GM10266 (cell line): ENCODE results near the gene TSR3.

Source experiments
- DNase-seq: peaks from one replicate; pipeline ENCODE4 v3.0.0; 2012; ENCODE audit errors: extremely low spot score
- TF ChIP-seq, protein P1 (sequence below): IDR thresholded peaks from 2 replicates; pipeline ENCODE4 v1.5.1; 2012; ENCODE audit warnings: mild to moderate bottlenecking, low read depth; ENCODE audit not compliant: control insufficient read depth, insufficient read depth; ENCODE audit errors: missing control alignments

TSR3 gene

DNA sequence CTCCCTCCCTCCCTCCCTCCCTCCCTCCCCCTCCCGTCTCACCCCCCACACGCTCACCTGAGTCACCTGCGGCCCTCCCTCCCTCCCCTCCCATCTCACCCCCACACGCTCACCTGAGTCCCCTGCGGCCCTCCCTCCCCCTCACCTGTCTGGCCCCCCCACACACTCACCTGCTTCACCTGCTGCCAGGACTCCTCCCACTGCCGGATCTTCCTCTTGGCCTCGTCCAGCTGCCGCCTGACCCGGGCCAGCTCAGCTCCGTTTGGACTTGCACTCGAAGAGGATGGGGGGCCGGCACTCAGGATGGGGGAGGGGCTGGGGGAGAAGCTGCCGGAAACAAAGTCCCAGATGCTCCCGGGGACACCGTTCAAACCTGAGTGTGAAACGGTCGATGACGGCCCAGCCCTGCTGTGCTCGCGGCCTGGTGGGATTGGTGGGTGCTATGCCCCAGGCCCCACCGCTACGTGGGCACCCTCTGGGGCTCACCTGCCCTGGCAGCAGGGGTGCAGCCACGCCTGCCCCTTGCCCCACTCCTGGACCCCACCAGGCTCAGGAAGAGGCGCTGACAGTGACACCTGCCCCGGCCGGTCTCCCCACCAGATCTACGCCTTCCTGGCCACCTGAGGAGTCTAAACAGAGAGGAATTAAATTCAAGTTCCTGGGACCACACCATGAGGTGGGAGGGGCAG lies 16.0 kb upstream of the TSR3 start:
- TF ChIP-seq, protein P1, sequence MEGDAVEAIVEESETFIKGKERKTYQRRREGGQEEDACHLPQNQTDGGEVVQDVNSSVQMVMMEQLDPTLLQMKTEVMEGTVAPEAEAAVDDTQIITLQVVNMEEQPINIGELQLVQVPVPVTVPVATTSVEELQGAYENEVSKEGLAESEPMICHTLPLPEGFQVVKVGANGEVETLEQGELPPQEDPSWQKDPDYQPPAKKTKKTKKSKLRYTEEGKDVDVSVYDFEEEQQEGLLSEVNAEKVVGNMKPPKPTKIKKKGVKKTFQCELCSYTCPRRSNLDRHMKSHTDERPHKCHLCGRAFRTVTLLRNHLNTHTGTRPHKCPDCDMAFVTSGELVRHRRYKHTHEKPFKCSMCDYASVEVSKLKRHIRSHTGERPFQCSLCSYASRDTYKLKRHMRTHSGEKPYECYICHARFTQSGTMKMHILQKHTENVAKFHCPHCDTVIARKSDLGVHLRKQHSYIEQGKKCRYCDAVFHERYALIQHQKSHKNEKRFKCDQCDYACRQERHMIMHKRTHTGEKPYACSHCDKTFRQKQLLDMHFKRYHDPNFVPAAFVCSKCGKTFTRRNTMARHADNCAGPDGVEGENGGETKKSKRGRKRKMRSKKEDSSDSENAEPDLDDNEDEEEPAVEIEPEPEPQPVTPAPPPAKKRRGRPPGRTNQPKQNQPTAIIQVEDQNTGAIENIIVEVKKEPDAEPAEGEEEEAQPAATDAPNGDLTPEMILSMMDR: no peak
- DNase-seq: no peak

DNA sequence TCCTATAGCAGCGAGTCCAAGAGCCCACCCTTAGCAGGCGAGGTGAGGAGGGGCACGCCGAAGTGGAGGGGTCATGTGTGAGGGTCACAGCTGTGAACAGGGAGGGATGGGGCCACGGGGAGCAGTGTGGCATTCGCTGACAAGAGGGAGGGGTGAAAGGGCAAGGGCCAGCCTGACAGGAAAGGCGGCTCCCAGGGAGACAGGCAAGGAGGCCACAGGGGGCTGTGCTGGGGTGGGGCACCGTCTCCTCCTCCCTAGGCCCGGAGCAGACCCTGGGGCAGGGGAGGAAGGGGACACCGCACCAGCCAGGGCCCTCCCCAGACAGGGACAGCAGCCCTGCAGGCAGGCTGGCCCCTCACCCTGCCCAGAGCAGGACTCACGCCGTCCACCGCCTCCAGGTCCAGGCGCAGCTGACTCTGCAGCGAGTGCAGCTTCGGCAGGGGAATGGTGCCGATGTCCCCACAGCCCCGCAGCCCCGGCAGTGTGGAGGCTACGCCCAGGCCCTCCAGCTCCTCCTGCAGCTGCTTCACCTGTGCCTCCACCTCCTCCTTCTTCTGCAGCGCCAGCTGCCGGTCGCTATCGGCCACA lies 15.1 kb upstream of the TSR3 start:
- DNase-seq: no peak
- TF ChIP-seq, protein P1: no peak

DNA sequence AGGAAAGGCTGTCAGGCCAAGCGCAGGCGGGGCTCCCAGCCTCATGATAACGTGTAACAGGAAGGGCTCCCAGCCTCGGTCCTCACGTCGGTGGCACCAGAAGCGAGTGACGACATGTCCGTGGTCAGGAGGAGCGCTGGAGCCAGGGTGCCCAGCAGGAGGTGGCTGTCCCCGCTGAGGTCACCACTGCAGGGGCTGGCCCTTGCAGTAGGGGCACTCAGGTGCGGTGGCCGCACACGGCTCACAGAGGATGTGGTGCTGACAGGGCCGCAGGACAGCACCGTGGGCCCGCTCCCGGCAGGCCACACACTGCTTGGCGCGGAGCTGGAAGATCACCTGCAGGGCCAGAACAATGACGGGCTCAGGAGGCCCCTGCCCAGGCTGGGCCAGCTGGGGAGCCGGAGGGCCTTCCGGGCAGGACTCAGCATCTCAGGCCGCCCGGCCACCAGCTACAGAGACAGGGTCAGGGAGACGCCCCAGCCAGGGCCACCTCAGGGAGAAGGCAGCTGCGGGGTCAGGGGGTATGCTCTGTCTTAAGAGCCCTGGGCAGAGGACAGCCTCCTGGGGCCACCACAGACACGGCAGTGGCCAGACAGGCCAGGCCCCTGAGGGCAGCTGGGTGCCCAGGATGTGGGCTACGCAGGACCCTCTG lies 14.5 kb upstream of the TSR3 start:
- no peak for DNase-seq

DNA sequence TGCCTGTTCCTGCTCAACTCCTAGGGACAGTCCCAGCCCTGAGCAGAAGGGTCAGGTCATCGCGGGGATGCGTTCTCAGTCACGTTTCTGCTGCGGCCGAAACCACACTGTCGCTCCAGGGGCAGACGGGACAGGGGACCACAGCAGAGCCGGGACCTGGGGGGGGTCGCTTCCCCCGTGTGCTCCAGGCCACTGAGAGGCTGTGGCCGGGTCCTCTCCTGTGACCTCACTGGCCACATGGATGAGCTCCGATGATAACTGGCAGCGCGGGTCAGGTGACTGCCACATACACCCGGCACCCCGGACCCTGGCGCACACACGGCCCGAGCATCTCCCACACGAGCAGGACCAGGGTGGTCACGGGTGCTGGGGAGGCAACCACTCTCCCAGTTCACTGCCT lies 12.8 kb upstream of the TSR3 start:
- TF ChIP-seq, protein P1: no peak
- DNase-seq: no peak

More for the DNA sequence above, 14.5 kb upstream of the TSR3 start:
- TF ChIP-seq, protein P1: no peak

DNA sequence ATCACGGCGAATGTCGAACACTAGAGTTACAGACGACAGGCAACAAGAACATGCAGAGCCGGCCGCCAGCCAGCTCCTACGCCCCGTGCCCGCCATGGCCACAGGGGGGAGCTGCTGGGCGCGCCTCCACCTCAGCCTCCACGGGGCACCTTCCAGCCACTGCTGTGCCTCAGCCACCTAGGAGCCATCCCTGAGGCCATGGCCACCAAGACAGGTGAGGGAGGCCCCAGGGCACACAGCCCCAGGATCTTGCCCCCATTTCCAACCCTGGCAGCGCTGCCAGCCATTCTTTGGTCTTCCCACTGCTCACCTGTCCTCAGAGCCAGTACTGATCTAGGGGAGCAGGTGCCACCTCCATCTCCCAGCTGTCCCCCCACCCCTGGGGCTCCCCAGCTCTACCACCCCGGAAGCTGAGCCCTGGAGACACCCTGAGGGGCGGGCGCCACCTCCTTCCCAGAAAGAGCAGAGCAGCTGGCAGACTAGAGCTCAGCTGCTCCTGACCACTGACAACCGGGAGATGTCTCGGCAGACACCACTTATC lies 11.9 kb upstream of the TSR3 start:
- DNase-seq: peak; percentile 92
- TF ChIP-seq, protein P1: peak; percentile 92

DNA sequence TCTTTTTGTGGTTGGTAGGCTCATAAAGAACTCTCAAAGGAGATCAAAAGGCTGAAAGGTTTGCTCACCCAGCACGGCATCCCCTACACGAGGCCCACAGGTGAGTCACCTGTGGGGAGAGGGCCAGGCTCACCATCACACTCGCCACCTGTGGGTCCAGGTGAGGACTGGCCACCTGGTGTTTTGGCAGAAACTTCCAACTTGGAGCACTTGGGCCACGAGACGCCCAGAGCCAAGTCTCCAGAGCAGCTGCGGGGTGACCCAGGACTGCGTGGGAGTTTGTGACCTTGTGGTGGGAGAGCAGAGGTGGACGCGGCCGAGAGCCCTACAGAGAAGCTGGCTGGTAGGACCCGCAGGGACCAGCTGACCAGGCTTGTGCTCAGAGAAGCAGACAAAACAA lies 11.1 kb upstream of the TSR3 start:
- TF ChIP-seq, protein P1: no peak
- DNase-seq: no peak
